Gastrocnemius medialis (tissue), 4 donors: ENCODE data around the gene PTPN11. TPM values are rescaled to one million over a fixed set of nuclear protein-coding genes. Genes with fewer than 3 reads are reported as not detected.

Source experiments
- ATAC-seq, 2 donors: fragments of 150-250 bp; one replicate each; pipeline ENCODE4 v1.9.1; 2016
- DNase-seq, 2 donors: peaks; one replicate each; pipeline ENCODE4 v3.0.0-alpha.2; 2019
- H3K27ac ChIP-seq, 4 donors: fragments of 200-600 bp; sonication (generic); 1 replicate in 1 of 4; 2 replicates in 3 of 4; pipeline ENCODE4 v1.5.1; 2016 to 2018; ENCODE audit warnings: mild to moderate bottlenecking in 2 of 4, moderate library complexity in 1 of 4
- H3K27me3 ChIP-seq, 3 donors: fragments of 200-600 bp; sonication (generic) in 2 of 3; 1 replicate in 1 of 3; 2 replicates in 2 of 3; pipeline versions ENCODE4 v1.5.1 to v1.6.0; 2016 to 2019; ENCODE audit warnings: mild to moderate bottlenecking in 1 of 3, moderate library complexity in 1 of 3
- H3K36me3 ChIP-seq, 2 donors: fragments of 200-600 bp; sonication (generic) in 1 of 2; one replicate each; pipeline ENCODE4 v1.5.1; 2017 to 2018
- H3K4me1 ChIP-seq, 2 donors: fragments of 200-600 bp; sonication (generic) in 1 of 2; one replicate each; pipeline ENCODE4 v1.5.1; 2016 to 2017; ENCODE audit warnings: mild to moderate bottlenecking in 2 of 2
- H3K4me3 ChIP-seq, 4 donors: fragments of 200-600 bp; sonication (generic) in 3 of 4; 1 replicate in 1 of 4; 2 replicates in 3 of 4; pipeline ENCODE4 v1.5.1; 2016 to 2019; ENCODE audit warnings: mild to moderate bottlenecking in 2 of 4
- H3K9me3 ChIP-seq, 3 donors: fragments of 200-600 bp; sonication (generic) in 2 of 3; 1 replicate in 1 of 3; 2 replicates in 2 of 3; pipeline ENCODE4 v1.5.1; 2016 to 2019
- CTCF ChIP-seq, 5 experiments: fragments of 450-650 bp in 3 of 5; fragments of 200-600 bp in 2 of 5; sonication (generic) in 2 of 5; IDR thresholded peaks in 4 of 5; conservative IDR thresholded peaks in 1 of 5; 1 replicate in 4 of 5; 2 replicates in 1 of 5; pipeline ENCODE4 v1.5.1; 2016 to 2019; ENCODE audit warnings: antibody characterized with exemption in 5 of 5, mild to moderate bottlenecking in 3 of 5, moderate library complexity in 3 of 5
- POLR2A ChIP-seq, 2 donors: fragments of 450-650 bp; IDR thresholded peaks; one replicate each; pipeline ENCODE4 v1.6.1; 2017; ENCODE audit warnings: antibody characterized with exemption in 2 of 2, mild to moderate bottlenecking in 2 of 2, moderate library complexity in 2 of 2
- in situ Hi-C, 4 donors: fragments of 200-750 bp; cut with MboI; loops; one replicate each; pipeline versions ENCODE4 v1.15.0 to v1.8.0; 2017; ENCODE audit warnings: low sequenced_read_pairs in 4 of 4
- intact Hi-C: fragments of 100-400 bp; cut with DNase I; formaldehyde crosslinking; loops from one replicate; pipeline ENCODE4 v1.15.1; 2023; ENCODE audit warnings: low total_unique reads
- total RNA-seq, 4 donors: library from RNA; depleted of rRNA; stranded (reverse); fragments of >200 nt; gene quantifications; one replicate each; pipeline versions ENCODE4 v1.1.0 to v1.2.3, GENCODE V29; 2016

PTPN11 gene
- total RNA-seq, 4 donors from 2014 or later: 112 to 235 (median 163) TPM

GRCh38 chr12:112479413-112479812 lies 60.7 kb downstream of the PTPN11 start:
- Histone ChIP-seq H3K27ac (no peak overlapping the region), H3K36me3 (peaks cover 0 to 97% of the 10 kb centered on the region in 2 donors), H3K4me3 (no peak overlapping the region), H3K4me1 (no peaks in the 10 kb centered on the region), H3K27me3 (no peaks in the 10 kb centered on the region), H3K9me3 (no peaks in the 10 kb centered on the region)
- no peak for DNase-seq
- in situ Hi-C loops: no loop called here
- no peak for ATAC-seq
- TF ChIP-seq CTCF (IDR thresholded peaks at IDR 0.05 in 4 of 5, conservative IDR thresholded peaks at IDR 0.05 in 1 of 5) (no peak), POLR2A (IDR thresholded peaks at IDR 0.05) (no peak)
- intact Hi-C loops: no loop called here

DNA sequence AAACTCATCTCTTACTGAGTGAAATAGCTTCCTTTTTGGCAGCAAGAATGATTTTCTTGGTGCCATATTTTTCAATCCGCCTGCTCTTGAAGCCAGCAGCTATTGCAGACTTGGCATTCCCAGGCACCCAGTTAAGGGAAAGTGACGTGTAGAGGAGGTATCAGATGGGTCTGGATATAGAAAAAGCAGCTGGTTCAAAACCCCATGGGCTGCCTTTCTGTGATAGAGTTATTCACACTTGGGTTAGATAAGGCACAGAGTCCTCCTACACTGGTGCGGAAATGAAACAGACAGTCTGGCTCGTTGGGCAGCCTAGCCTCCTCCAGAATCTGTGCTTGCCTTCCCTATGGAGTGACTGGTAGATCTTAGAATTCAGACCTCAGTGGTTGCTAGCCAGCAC lies 62.2 kb downstream of the PTPN11 start:
- peaks cover 0 to 97% of the 10 kb centered on the region in 2 donors for H3K36me3 ChIP-seq
- H3K4me1 ChIP-seq: no peaks in the 10 kb centered on the region
- no peak overlapping the region for H3K27ac ChIP-seq
- no peak for DNase-seq
- TF ChIP-seq POLR2A (IDR thresholded peaks at IDR 0.05) (no peak), CTCF (IDR thresholded peaks at IDR 0.05 in 4 of 5, conservative IDR thresholded peaks at IDR 0.05 in 1 of 5) (no peak)
- ATAC-seq: no peak
- H3K27me3 ChIP-seq: no peaks in the 10 kb centered on the region
- in situ Hi-C loops (no loop called here), intact Hi-C loops (no loop called here)
- no peak overlapping the region for H3K4me3 ChIP-seq
- no peaks in the 10 kb centered on the region for H3K9me3 ChIP-seq

DNA sequence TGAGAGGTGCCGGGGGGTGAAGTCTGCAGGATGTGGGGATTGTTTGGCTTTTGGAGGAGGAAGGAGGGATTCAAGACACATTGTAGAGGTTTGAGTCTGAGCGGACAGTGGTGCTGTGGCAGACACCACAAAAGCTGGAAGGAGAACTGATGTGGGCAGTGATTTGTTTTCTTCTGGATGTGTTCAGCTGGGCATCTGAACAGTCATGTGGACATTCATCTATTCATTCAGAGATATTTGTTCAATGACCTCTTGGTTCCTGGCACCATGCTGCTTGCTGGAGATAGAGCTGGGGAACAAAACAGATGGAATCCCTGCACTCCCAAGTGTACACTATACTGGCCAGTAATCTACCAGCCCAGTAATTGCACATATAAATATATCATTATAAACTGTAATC lies 64.0 kb downstream of the PTPN11 start:
- H3K9me3 ChIP-seq: no peaks in the 10 kb centered on the region
- no peaks in the 10 kb centered on the region for H3K4me1 ChIP-seq
- ATAC-seq: no peak
- intact Hi-C loops: no loop called here
- no peak overlapping the region for H3K27ac ChIP-seq
- in situ Hi-C loops: no loop called here
- no peak overlapping the region for H3K4me3 ChIP-seq
- TF ChIP-seq POLR2A (IDR thresholded peaks at IDR 0.05) (no peak), CTCF (IDR thresholded peaks at IDR 0.05 in 4 of 5, conservative IDR thresholded peaks at IDR 0.05 in 1 of 5) (no peak)
- DNase-seq: no peak
- H3K36me3 ChIP-seq: peaks cover 0 to 97% of the 10 kb centered on the region in 2 donors
- H3K27me3 ChIP-seq: no peaks in the 10 kb centered on the region

GRCh38 chr12:112486361-112486760 lies 67.6 kb downstream of the PTPN11 start:
- Histone ChIP-seq H3K4me3 (no peak overlapping the region), H3K27ac (no peak overlapping the region), H3K36me3 (peaks cover 0 to 97% of the 10 kb centered on the region in 2 donors), H3K9me3 (no peaks in the 10 kb centered on the region), H3K4me1 (no peaks in the 10 kb centered on the region), H3K27me3 (no peaks in the 10 kb centered on the region)
- TF ChIP-seq POLR2A (IDR thresholded peaks at IDR 0.05) (no peak), CTCF (IDR thresholded peaks at IDR 0.05 in 4 of 5, conservative IDR thresholded peaks at IDR 0.05 in 1 of 5) (no peak)
- intact Hi-C loops (no loop called here), in situ Hi-C loops (no loop called here)
- ATAC-seq (no peak), DNase-seq (no peak)

- H3K36me3 ChIP-seq: peaks cover 0 to 97% of the 10 kb centered on the region in 2 donors
- no peak overlapping the region for H3K4me3 ChIP-seq
- DNase-seq: no peak
- no peak for ATAC-seq
- in situ Hi-C loops (no loop called here), intact Hi-C loops (no loop called here)
- no peak overlapping the region for H3K27ac ChIP-seq
- H3K4me1 ChIP-seq: no peaks in the 10 kb centered on the region
- TF ChIP-seq POLR2A (IDR thresholded peaks at IDR 0.05): no peak
- no peaks in the 10 kb centered on the region for H3K9me3 ChIP-seq
- H3K27me3 ChIP-seq: no peaks in the 10 kb centered on the region
These were observed 69.6 kb downstream of the PTPN11 start for GRCh38 chr12:112488257-112488876.
